ENCODE results near the gene ZCCHC2. TPM values are rescaled to one million over a fixed set of nuclear protein-coding genes. Genes with fewer than 3 reads are reported as not detected.

Gene ZCCHC2
- total RNA-seq, 6 donors from 2014 or later: 29.9 to 60.8 (median 40.6) TPM

GRCh38 chr18:62596145-62597005 lies 73.5 kb downstream of the ZCCHC2 start:
- peak in 1 of 2 donors; percentile 85 for DNase-seq
- Histone ChIP-seq H3K27me3 (peaks cover 0 to 17% (median 6%) of the 10 kb centered on the region in 4 donors), H3K27ac (no peak overlapping the region), H3K4me3 (peak overlapping the region in 3 of 4 donors; percentile 23 to 39 (median 32)), H3K9me3 (no peaks in the 10 kb centered on the region), H3K36me3 (no peaks in the 10 kb centered on the region), H3K4me1 (peaks cover 12 to 25% (median 16%) of the 10 kb centered on the region in 4 donors)
- peak in 1 of 2 donors; percentile 75 for ATAC-seq (ENCODE audit: low FRiP score in 2 of 2)
- no peak for TF ChIP-seq CTCF (IDR thresholded peaks at IDR 0.05)
- no peak for TF ChIP-seq POLR2A (IDR thresholded peaks at IDR 0.05)
- TF ChIP-seq EP300 (IDR thresholded peaks at IDR 0.05): no peak
- TF ChIP-seq POLR2AphosphoS5 (IDR thresholded peaks at IDR 0.05): no peak
- WGBS, 2 donors: 8 to 29% methylated on average over 18 to 76 of the region's 90 CpGs

GRCh38 chr18:62601871-62602270 lies 79.0 kb downstream of the ZCCHC2 start:
- Histone ChIP-seq H3K27ac (no peak overlapping the region), H3K4me3 (no peak overlapping the region), H3K36me3 (no peaks in the 10 kb centered on the region), H3K9me3 (no peaks in the 10 kb centered on the region), H3K4me1 (peaks cover 0 to 8% (median 4%) of the 10 kb centered on the region in 4 donors), H3K27me3 (peaks cover 0 to 3% (median 1%) of the 10 kb centered on the region in 4 donors)
- no peak for TF ChIP-seq POLR2A (IDR thresholded peaks at IDR 0.05)
- no peak for DNase-seq
- no peak for ATAC-seq (ENCODE audit: low FRiP score in 2 of 2)
- 81 to 87% methylated on average over 8 of the region's 8 CpGs for WGBS, 2 donors

- DNase-seq (no peak), ATAC-seq (ENCODE audit: low FRiP score in 2 of 2) (no peak)
- H3K27me3 ChIP-seq: no peaks in the 10 kb centered on the region
- 92% methylated on average over 8 of the region's 8 CpGs for WGBS, 2 donors
- no peak overlapping the region for H3K4me3 ChIP-seq
- H3K36me3 ChIP-seq: no peaks in the 10 kb centered on the region
- no peak for TF ChIP-seq CTCF (IDR thresholded peaks at IDR 0.05)
- no peak for TF ChIP-seq EP300 (IDR thresholded peaks at IDR 0.05)
- no peak for TF ChIP-seq POLR2AphosphoS5 (IDR thresholded peaks at IDR 0.05)
- TF ChIP-seq POLR2A (IDR thresholded peaks at IDR 0.05): no peak
- H3K4me1 ChIP-seq: no peaks in the 10 kb centered on the region
- no peaks in the 10 kb centered on the region for H3K9me3 ChIP-seq
- H3K27ac ChIP-seq: no peak overlapping the region
Observed at GRCh38 chr18:62602706-62603105, 79.9 kb downstream of the ZCCHC2 start.

- DNase-seq: no peak
- 71 to 87% methylated on average over 6 of the region's 6 CpGs for WGBS, 2 donors
- TF ChIP-seq POLR2AphosphoS5 (IDR thresholded peaks at IDR 0.05) (no peak), POLR2A (IDR thresholded peaks at IDR 0.05) (no peak), EP300 (IDR thresholded peaks at IDR 0.05) (no peak), CTCF (IDR thresholded peaks at IDR 0.05) (no peak)
- H3K36me3 ChIP-seq: no peaks in the 10 kb centered on the region
- no peaks in the 10 kb centered on the region for H3K27me3 ChIP-seq
- H3K9me3 ChIP-seq: no peaks in the 10 kb centered on the region
- ATAC-seq (ENCODE audit: low FRiP score in 2 of 2): no peak
- H3K4me3 ChIP-seq: no peak overlapping the region
- no peak overlapping the region for H3K27ac ChIP-seq
- H3K4me1 ChIP-seq: no peaks in the 10 kb centered on the region
Observed at GRCh38 chr18:62603211-62603610, 80.4 kb downstream of the ZCCHC2 start.

GRCh38 chr18:62603979-62604378 lies 81.2 kb downstream of the ZCCHC2 start:
- ATAC-seq (ENCODE audit: low FRiP score in 2 of 2) (no peak), DNase-seq (no peak)
- no peaks in the 10 kb centered on the region for H3K36me3 ChIP-seq
- H3K27me3 ChIP-seq: no peaks in the 10 kb centered on the region
- H3K4me3 ChIP-seq: no peak overlapping the region
- 74 to 79% methylated on average over 13 of the region's 13 CpGs for WGBS, 2 donors
- TF ChIP-seq POLR2AphosphoS5 (IDR thresholded peaks at IDR 0.05): no peak
- no peak for TF ChIP-seq POLR2A (IDR thresholded peaks at IDR 0.05)
- TF ChIP-seq CTCF (IDR thresholded peaks at IDR 0.05): no peak
- H3K9me3 ChIP-seq: no peaks in the 10 kb centered on the region
- H3K27ac ChIP-seq: no peak overlapping the region
- H3K4me1 ChIP-seq: no peaks in the 10 kb centered on the region

Measured in upper lobe of left lung (tissue), 6 donors.